Peyer's patch (tissue), 4 donors: Measurements from ENCODE around the gene AQP7.

Experiments
- POLR2A ChIP-seq, 2 donors: fragments of 450-650 bp; IDR thresholded peaks; one replicate each; pipeline ENCODE4 v1.5.1; 2017; ENCODE audit warnings: antibody characterized with exemption in 2 of 2, mild to moderate bottlenecking in 2 of 2, moderate library complexity in 2 of 2
- TF ChIP-seq, protein P1 (sequence below), 6 experiments: fragments of 450-650 bp in 4 of 6; fragments of 200-600 bp in 2 of 6; sonication (generic) in 1 of 6; IDR thresholded peaks; one replicate each; pipeline ENCODE4 v1.5.1; 2017 to 2019; ENCODE audit warnings: antibody characterized with exemption in 6 of 6, mild to moderate bottlenecking in 3 of 6, moderate library complexity in 1 of 6

DNA sequence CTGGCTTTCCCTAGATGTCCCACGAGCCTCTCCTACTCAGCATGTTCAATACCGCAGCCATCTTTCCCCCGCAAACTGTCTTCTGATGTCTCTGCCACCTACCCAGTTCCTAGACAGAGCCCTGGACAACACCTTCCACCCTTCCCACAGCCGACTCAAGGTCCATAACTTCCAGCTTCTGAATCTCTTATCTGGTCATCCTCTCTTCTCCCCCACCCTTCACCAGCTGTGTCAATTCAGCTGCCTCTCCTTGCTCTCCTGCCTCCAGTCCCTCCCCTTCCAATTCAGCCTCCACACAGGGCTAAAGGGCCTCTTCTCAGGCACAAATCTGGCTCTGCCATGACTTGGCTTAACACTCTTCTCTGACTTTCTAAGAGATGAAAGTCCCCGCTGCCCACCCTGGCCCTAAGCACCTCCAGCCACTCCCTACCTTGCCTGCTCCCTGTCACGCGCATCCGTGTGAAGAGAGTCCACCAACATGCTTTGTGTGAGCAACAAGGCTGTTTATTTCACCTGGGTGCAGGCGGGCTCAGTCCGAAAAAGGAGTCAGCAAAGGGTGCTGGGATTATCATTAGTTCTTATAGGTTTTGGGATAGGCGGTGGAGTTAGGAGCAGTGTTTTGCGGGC is 25.2 kb downstream of the AQP7 start:
- TF ChIP-seq, protein P1, sequence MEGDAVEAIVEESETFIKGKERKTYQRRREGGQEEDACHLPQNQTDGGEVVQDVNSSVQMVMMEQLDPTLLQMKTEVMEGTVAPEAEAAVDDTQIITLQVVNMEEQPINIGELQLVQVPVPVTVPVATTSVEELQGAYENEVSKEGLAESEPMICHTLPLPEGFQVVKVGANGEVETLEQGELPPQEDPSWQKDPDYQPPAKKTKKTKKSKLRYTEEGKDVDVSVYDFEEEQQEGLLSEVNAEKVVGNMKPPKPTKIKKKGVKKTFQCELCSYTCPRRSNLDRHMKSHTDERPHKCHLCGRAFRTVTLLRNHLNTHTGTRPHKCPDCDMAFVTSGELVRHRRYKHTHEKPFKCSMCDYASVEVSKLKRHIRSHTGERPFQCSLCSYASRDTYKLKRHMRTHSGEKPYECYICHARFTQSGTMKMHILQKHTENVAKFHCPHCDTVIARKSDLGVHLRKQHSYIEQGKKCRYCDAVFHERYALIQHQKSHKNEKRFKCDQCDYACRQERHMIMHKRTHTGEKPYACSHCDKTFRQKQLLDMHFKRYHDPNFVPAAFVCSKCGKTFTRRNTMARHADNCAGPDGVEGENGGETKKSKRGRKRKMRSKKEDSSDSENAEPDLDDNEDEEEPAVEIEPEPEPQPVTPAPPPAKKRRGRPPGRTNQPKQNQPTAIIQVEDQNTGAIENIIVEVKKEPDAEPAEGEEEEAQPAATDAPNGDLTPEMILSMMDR (IDR thresholded peaks at IDR 0.05): no peak
- TF ChIP-seq POLR2A (IDR thresholded peaks at IDR 0.05): no peak
